Loucy (cell line): Measurements from ENCODE around the gene C2CD4D.

Source experiments
- CTCF ChIP-seq: fragments of 200-600 bp; sonication (generic); conservative IDR thresholded peaks from 2 replicates; pipeline ENCODE4 v1.5.1; 2014; ENCODE audit warnings: mild to moderate bottlenecking, antibody characterized with exemption, low read length
- EZH2phosphoT487 ChIP-seq: fragments of 200-600 bp; IDR thresholded peaks from 2 replicates; pipeline ENCODE4 v1.6.1; 2018; ENCODE audit warnings: antibody characterized with exemption, mild to moderate bottlenecking, moderate library complexity, borderline replicate concordance

GRCh38 chr1:151846062-151846568 is 6.5 kb upstream of the C2CD4D start:
- TF ChIP-seq CTCF (no peak; the same call in 1 of the 2 replicates), EZH2phosphoT487 (no peak)
